Body of pancreas (tissue), 4 donors: ENCODE results near the gene FCRL6. TPM values are rescaled to one million over a fixed set of nuclear protein-coding genes. Genes with fewer than 3 reads are reported as not detected.
A peak's percentile ranks its signal among the peaks of the same experiment; 100 is the strongest.

Source experiments
- ATAC-seq: fragments of 150-250 bp; one replicate; pipeline ENCODE4 v1.9.1; 2016
- DNase-seq, 4 donors: peaks; one replicate each; pipeline ENCODE4 v3.0.0-alpha.2; 2019
- H3K27ac ChIP-seq, 4 donors: fragments of 200-600 bp; sonication (generic); 1 replicate in 3 of 4; 2 replicates in 1 of 4; pipeline versions ENCODE4 v1.5.1 to v1.6.1; 2016 to 2019; ENCODE audit warnings: mild to moderate bottlenecking in 1 of 4, mixed read lengths in 1 of 4, moderate library complexity in 1 of 4
- H3K27me3 ChIP-seq, 2 donors: fragments of 200-600 bp; sonication (generic); one replicate each; pipeline ENCODE4 v1.6.0; 2016; ENCODE audit warnings: mild to moderate bottlenecking in 1 of 2
- H3K36me3 ChIP-seq, 2 donors: fragments of 200-600 bp; sonication (generic); replicated peaks in 1 of 2; 2 replicates each; pipeline ENCODE4 v1.5.1; 2016; ENCODE audit warnings: low read depth in 2 of 2; ENCODE audit not compliant: insufficient read depth in 1 of 2
- H3K4me1 ChIP-seq: fragments of 200-600 bp; sonication (generic); one replicate; pipeline ENCODE4 v1.6.0; 2016
- H3K4me3 ChIP-seq, 2 donors: fragments of 200-600 bp; sonication (generic); 1 replicate in 1 of 2; 2 replicates in 1 of 2; pipeline ENCODE4 v1.5.1; 2016 to 2019
- H3K9me3 ChIP-seq, 3 donors: fragments of 200-600 bp; sonication (generic); 1 replicate in 2 of 3; 2 replicates in 1 of 3; pipeline ENCODE4 v1.5.1; 2016
- CTCF ChIP-seq, 7 experiments: fragments of 450-650 bp in 4 of 7; fragments of 200-600 bp in 3 of 7; sonication (generic) in 3 of 7; IDR thresholded peaks; one replicate each; pipeline ENCODE4 v1.5.1; 2016 to 2019; ENCODE audit warnings: antibody characterized with exemption in 7 of 7
- POLR2A ChIP-seq, 3 donors: fragments of 450-650 bp; IDR thresholded peaks; one replicate each; pipeline ENCODE4 v1.6.1; 2016; ENCODE audit warnings: antibody characterized with exemption in 3 of 3, mild to moderate bottlenecking in 2 of 3
- WGBS, 2 donors: methylation state at CpG; one replicate each; pipeline ENCODE4 v1.1.5; 2017; 5-methylcytosine and 5-hydroxymethylcytosine counted together
- intact Hi-C: fragments of 100-400 bp; cut with DNase I; formaldehyde crosslinking; loops from one replicate; pipeline ENCODE4 v1.15.1; 2023
- total RNA-seq, 2 donors: library from RNA; depleted of rRNA; stranded (reverse); fragments of >200 nt; gene quantifications; one replicate each; pipeline ENCODE4 v1.1.0, GENCODE V29; 2016

Gene FCRL6
- total RNA-seq, 2 donors from 2014 or later, result 6.3 TPM; not detected in 1

GRCh38 chr1:159765806-159766205 is 36.4 kb upstream of the FCRL6 start:
- 81 to 86% methylated on average over 3 of the region's 3 CpGs for WGBS, 2 donors
- Histone ChIP-seq H3K4me3 (no peak overlapping the region), H3K27ac (no peak overlapping the region), H3K36me3 (no peaks in the 10 kb centered on the region), H3K4me1 (no peaks in the 10 kb centered on the region), H3K9me3 (no peaks in the 10 kb centered on the region), H3K27me3 (peaks cover 0 to 2% of the 10 kb centered on the region in 2 donors)
- TF ChIP-seq POLR2A (IDR thresholded peaks at IDR 0.05), result no peak
- TF ChIP-seq CTCF (IDR thresholded peaks at IDR 0.05), result no peak
- ATAC-seq (no peak), DNase-seq (no peak)
- intact Hi-C loops, result no loop called here

- no peaks in the 10 kb centered on the region for H3K4me1 ChIP-seq
- no peak overlapping the region for H3K27ac ChIP-seq
- no peaks in the 10 kb centered on the region for H3K9me3 ChIP-seq
- intact Hi-C loops, result no loop called here
- ATAC-seq, result no peak
- WGBS, 2 donors, result 69% methylated on average over 2 of the region's 2 CpGs
- no peaks in the 10 kb centered on the region for H3K36me3 ChIP-seq
- H3K4me3 ChIP-seq, result no peak overlapping the region
- TF ChIP-seq CTCF (IDR thresholded peaks at IDR 0.05) (no peak), POLR2A (IDR thresholded peaks at IDR 0.05) (no peak)
- no peaks in the 10 kb centered on the region for H3K27me3 ChIP-seq
- DNase-seq, result no peak
These were observed 30.8 kb upstream of the FCRL6 start for GRCh38 chr1:159771127-159771895.

GRCh38 chr1:159774465-159774864 is 27.7 kb upstream of the FCRL6 start:
- ATAC-seq (no peak), DNase-seq (no peak)
- Histone ChIP-seq H3K27ac (no peak overlapping the region), H3K9me3 (no peaks in the 10 kb centered on the region), H3K36me3 (no peaks in the 10 kb centered on the region), H3K4me3 (no peak overlapping the region), H3K4me1 (peaks cover 7% of the 10 kb centered on the region), H3K27me3 (no peaks in the 10 kb centered on the region)
- no peak for TF ChIP-seq POLR2A (IDR thresholded peaks at IDR 0.05)
- TF ChIP-seq CTCF (IDR thresholded peaks at IDR 0.05), result no peak
- intact Hi-C loops, result no loop called here
- 64 to 74% methylated on average over 2 of the region's 2 CpGs for WGBS, 2 donors

- ATAC-seq (no peak), DNase-seq (no peak)
- no peaks in the 10 kb centered on the region for H3K9me3 ChIP-seq
- H3K36me3 ChIP-seq, result no peaks in the 10 kb centered on the region
- peaks cover 17% of the 10 kb centered on the region for H3K4me1 ChIP-seq
- WGBS, 2 donors, result 84 to 91% methylated on average over 2 of the region's 2 CpGs
- TF ChIP-seq CTCF (IDR thresholded peaks at IDR 0.05), result peak in 1 of 7 experiments; percentile 19
- no peak for TF ChIP-seq POLR2A (IDR thresholded peaks at IDR 0.05)
- intact Hi-C loops, result no loop called here
- H3K4me3 ChIP-seq, result no peak overlapping the region
- no peaks in the 10 kb centered on the region for H3K27me3 ChIP-seq
- H3K27ac ChIP-seq, result no peak overlapping the region
These were observed 26.4 kb upstream of the FCRL6 start for GRCh38 chr1:159775716-159776115.

- Histone ChIP-seq H3K9me3 (no peaks in the 10 kb centered on the region), H3K4me3 (no peak overlapping the region), H3K36me3 (no peaks in the 10 kb centered on the region)
These were observed 23.9 kb upstream of the FCRL6 start for GRCh38 chr1:159778266-159778665.

More at GRCh38 chr1:159778266-159778665, 23.9 kb upstream of the FCRL6 start:
- WGBS, 2 donors, result 71 to 83% methylated on average over 4 of the region's 4 CpGs
- H3K27me3 ChIP-seq, result no peaks in the 10 kb centered on the region
- intact Hi-C loops, result no loop called here
- H3K4me1 ChIP-seq, result peaks cover 32% of the 10 kb centered on the region
- DNase-seq, result no peak
- TF ChIP-seq POLR2A (IDR thresholded peaks at IDR 0.05) (no peak), CTCF (IDR thresholded peaks at IDR 0.05) (no peak)
- ATAC-seq, result no peak
- H3K27ac ChIP-seq, result no peak overlapping the region
